ENCODE measurements around the gene OMP. TPM values are rescaled to one million over a fixed set of nuclear protein-coding genes. Genes with fewer than 3 reads are reported as not detected.

OMP gene
- total and polyA plus RNA-seq, 2 donors (not counting 1 experiment from before 2014, with no cell fraction given), result not detected

- Mint-ChIP-seq H3K4me1 (peaks cover 6% of the 10 kb centered on the region), H3K9me3 (ENCODE audit: insufficient read depth) (peaks cover 6% of the 10 kb centered on the region), H3K27ac (no peak overlapping the region), H3K4me3 (no peak overlapping the region), H3K27me3 (peaks cover 28% of the 10 kb centered on the region)
- no peak for ATAC-seq (ENCODE audit: low read depth)
- no peak for DNase-seq
- no peaks in the 10 kb centered on the region for H3K36me3 ChIP-seq (replicated peaks in 1 of 2; ENCODE audit: control extremely low read depth in 1 of 2, control insufficient read depth in 1 of 2, extremely low read depth in 1 of 2, insufficient read depth in 2 of 2, low read length in 1 of 2)
- POLR2A ChIA-PET, result no interaction called here
- intact Hi-C loops (cut with micrococcal nuclease), result no loop called here
- H3K9me3 ChIP-seq (ENCODE audit: control extremely low read depth in 1 of 3, control insufficient read depth in 2 of 3, insufficient read depth in 1 of 3, low read length in 2 of 3), result peaks cover 0 to 7% (median 0%) of the 10 kb centered on the region in 3 donors
- no peaks in the 10 kb centered on the region for H4K20me1 ChIP-seq (ENCODE audit: control insufficient read depth, insufficient read depth, low read length, poor library complexity, severe bottlenecking)
- no peak overlapping the region for H3K27ac ChIP-seq (ENCODE audit: low read length in 2 of 2)
- no peak overlapping the region for H3K4me2 ChIP-seq (replicated peaks; ENCODE audit: low read depth, low read length, poor library complexity, severe bottlenecking)
- H3K79me2 ChIP-seq (ENCODE audit: control insufficient read depth, insufficient read depth, low read length), result no peaks in the 10 kb centered on the region
- no CpG with 5 or more reads among the region's 2 CpGs for WGBS (ENCODE audit: insufficient coverage)
- H2AFZ ChIP-seq (ENCODE audit: insufficient read depth, low read depth, low read length, poor library complexity, severe bottlenecking), result no peak overlapping the region
- no peak overlapping the region for H3K4me3 ChIP-seq (ENCODE audit: control extremely low read depth in 1 of 5, extremely low read depth in 1 of 5, insufficient read depth in 1 of 5, low read depth in 2 of 5, low read length in 4 of 5)
- no peak overlapping the region for H3K9ac ChIP-seq (ENCODE audit: low read length)
- H3K4me1 ChIP-seq (ENCODE audit: control insufficient read depth in 2 of 2, insufficient read depth in 2 of 2, low read length in 2 of 2), result no peaks in the 10 kb centered on the region
- peaks cover 0 to 21% (median 4%) of the 10 kb centered on the region in 4 experiments for H3K27me3 ChIP-seq (replicated peaks in 1 of 4; ENCODE audit: control extremely low read depth in 1 of 4, control insufficient read depth in 3 of 4, insufficient read depth in 4 of 4, low read length in 3 of 4)
- TF ChIP-seq EZH2 (IDR thresholded peaks at IDR 0.05; ENCODE audit: borderline replicate concordance, insufficient read depth, low read depth, low read length, poor library complexity, severe bottlenecking) (no peak), CTCF (IDR thresholded peaks at IDR 0.05) (no peak)
- CTCF ChIA-PET, result no interaction called here
These were observed 32.4 kb downstream of the OMP start for GRCh38 chr11:77135069-77135468.

DNA sequence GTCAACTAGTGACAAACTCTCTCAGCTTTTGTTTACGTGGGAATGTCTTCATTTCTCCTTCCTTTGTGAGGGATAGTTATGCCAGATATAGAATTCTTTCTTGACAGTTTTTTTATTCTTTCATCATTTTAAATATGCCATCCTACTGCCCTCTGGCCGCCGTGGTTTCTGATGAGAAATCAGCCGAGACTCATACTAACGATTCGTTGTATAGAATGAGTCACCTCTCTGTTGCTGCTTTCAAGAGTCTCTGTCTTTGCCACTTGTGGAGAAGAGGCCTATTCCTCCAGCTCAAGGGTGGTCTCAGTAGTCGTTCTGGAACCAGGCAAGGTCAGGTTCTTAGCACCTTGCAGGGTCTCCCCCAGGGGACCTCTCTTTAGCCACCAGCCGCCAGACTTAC, 33.4 kb downstream of the OMP start:
- TF ChIP-seq CTCF (IDR thresholded peaks at IDR 0.05) (no peak), EZH2 (IDR thresholded peaks at IDR 0.05; ENCODE audit: borderline replicate concordance, insufficient read depth, low read depth, low read length, poor library complexity, severe bottlenecking) (no peak)
- 66% methylated on average over 7 of the region's 8 CpGs for WGBS (ENCODE audit: insufficient coverage)

More for the DNA sequence above, 33.4 kb downstream of the OMP start:
- H3K4me3 ChIP-seq (ENCODE audit: control extremely low read depth in 1 of 5, extremely low read depth in 1 of 5, insufficient read depth in 1 of 5, low read depth in 2 of 5, low read length in 4 of 5), result no peak overlapping the region
- ChIA-PET POLR2A (no interaction called here), CTCF (interaction anchor here (1.9 kb wide), 1 partner anchor 9 kb away, joined by 11 read pairs; the partner anchor contains the start of gene MYO7A)
- intact Hi-C loops (cut with micrococcal nuclease), result no loop called here
- no peak overlapping the region for H3K4me2 ChIP-seq (replicated peaks; ENCODE audit: low read depth, low read length, poor library complexity, severe bottlenecking)
- H3K27ac ChIP-seq (ENCODE audit: low read length in 2 of 2), result no peak overlapping the region
- Mint-ChIP-seq H3K4me3 (no peak overlapping the region), H3K27me3 (peaks cover 28% of the 10 kb centered on the region), H3K4me1 (peaks cover 6% of the 10 kb centered on the region), H3K9me3 (ENCODE audit: insufficient read depth) (peaks cover 6% of the 10 kb centered on the region), H3K27ac (no peak overlapping the region)
- H3K9me3 ChIP-seq (ENCODE audit: control extremely low read depth in 1 of 3, control insufficient read depth in 2 of 3, insufficient read depth in 1 of 3, low read length in 2 of 3), result peaks cover 0 to 7% (median 0%) of the 10 kb centered on the region in 3 donors
- H3K27me3 ChIP-seq (replicated peaks in 1 of 4; ENCODE audit: control extremely low read depth in 1 of 4, control insufficient read depth in 3 of 4, insufficient read depth in 4 of 4, low read length in 3 of 4), result peaks cover 0 to 21% (median 4%) of the 10 kb centered on the region in 4 experiments
- no peak overlapping the region for H2AFZ ChIP-seq (ENCODE audit: insufficient read depth, low read depth, low read length, poor library complexity, severe bottlenecking)
- no peaks in the 10 kb centered on the region for H4K20me1 ChIP-seq (ENCODE audit: control insufficient read depth, insufficient read depth, low read length, poor library complexity, severe bottlenecking)
- ATAC-seq (ENCODE audit: low read depth) (no peak), DNase-seq (no peak)
- no peak overlapping the region for H3K9ac ChIP-seq (ENCODE audit: low read length)
- no peaks in the 10 kb centered on the region for H3K79me2 ChIP-seq (ENCODE audit: control insufficient read depth, insufficient read depth, low read length)
- no peaks in the 10 kb centered on the region for H3K4me1 ChIP-seq (ENCODE audit: control insufficient read depth in 2 of 2, insufficient read depth in 2 of 2, low read length in 2 of 2)
- no peaks in the 10 kb centered on the region for H3K36me3 ChIP-seq (replicated peaks in 1 of 2; ENCODE audit: control extremely low read depth in 1 of 2, control insufficient read depth in 1 of 2, extremely low read depth in 1 of 2, insufficient read depth in 2 of 2, low read length in 1 of 2)
